ENCODE results near the gene GRM4.

GRM4 gene

GRCh38 chr6:34177181-34177591 lies 31.3 kb upstream of the GRM4 start:
- Histone ChIP-seq H3K27ac (ENCODE audit: low read depth, low read length) (no peak overlapping the region), H3K9ac (ENCODE audit: low read length in 5 of 5) (no peak overlapping the region), H3K4me3 (ENCODE audit: low read depth in 1 of 5, low read length in 5 of 5) (no peak overlapping the region), H3K9me3 (ENCODE audit: control insufficient read depth in 5 of 5, low read length in 5 of 5) (no peaks in the 10 kb centered on the region), H3K4me1 (ENCODE audit: control insufficient read depth in 5 of 5, insufficient read depth in 5 of 5, low read length in 5 of 5) (no peaks in the 10 kb centered on the region), H3K36me3 (ENCODE audit: control insufficient read depth in 5 of 5, insufficient read depth in 5 of 5, low read length in 5 of 5) (no peaks in the 10 kb centered on the region), H3K27me3 (ENCODE audit: control insufficient read depth in 5 of 5, insufficient read depth in 4 of 5, low read length in 5 of 5) (peaks cover 0 to 11% (median 4%) of the 10 kb centered on the region in 5 donors)

GRCh38 chr6:34176261-34177031 lies 30.6 kb upstream of the GRM4 start:
- H3K27ac ChIP-seq (ENCODE audit: low read depth, low read length): no peak overlapping the region
- H3K9me3 ChIP-seq (ENCODE audit: control insufficient read depth in 5 of 5, low read length in 5 of 5): no peaks in the 10 kb centered on the region

GRCh38 chr6:34174846-34175399 lies 29.0 kb upstream of the GRM4 start:
- no peak overlapping the region for H3K27ac ChIP-seq (ENCODE audit: low read depth, low read length)
- H3K4me1 ChIP-seq (ENCODE audit: control insufficient read depth in 5 of 5, insufficient read depth in 5 of 5, low read length in 5 of 5): no peaks in the 10 kb centered on the region
- no peak overlapping the region for H3K9ac ChIP-seq (ENCODE audit: low read length in 5 of 5)
- H3K4me3 ChIP-seq (ENCODE audit: low read depth in 1 of 5, low read length in 5 of 5): no peak overlapping the region
- H3K27me3 ChIP-seq (ENCODE audit: control insufficient read depth in 5 of 5, insufficient read depth in 4 of 5, low read length in 5 of 5): peaks cover 0 to 11% (median 4%) of the 10 kb centered on the region in 5 donors
- no peaks in the 10 kb centered on the region for H3K9me3 ChIP-seq (ENCODE audit: control insufficient read depth in 5 of 5, low read length in 5 of 5)
- no peaks in the 10 kb centered on the region for H3K36me3 ChIP-seq (ENCODE audit: control insufficient read depth in 5 of 5, insufficient read depth in 5 of 5, low read length in 5 of 5)

More at GRCh38 chr6:34176261-34177031, 30.6 kb upstream of the GRM4 start:
- Histone ChIP-seq H3K4me1 (ENCODE audit: control insufficient read depth in 5 of 5, insufficient read depth in 5 of 5, low read length in 5 of 5) (no peaks in the 10 kb centered on the region), H3K27me3 (ENCODE audit: control insufficient read depth in 5 of 5, insufficient read depth in 4 of 5, low read length in 5 of 5) (peaks cover 0 to 11% (median 4%) of the 10 kb centered on the region in 5 donors), H3K9ac (ENCODE audit: low read length in 5 of 5) (peak overlapping the region in 1 of 5 donors; percentile 19), H3K4me3 (ENCODE audit: low read depth in 1 of 5, low read length in 5 of 5) (no peak overlapping the region), H3K36me3 (ENCODE audit: control insufficient read depth in 5 of 5, insufficient read depth in 5 of 5, low read length in 5 of 5) (no peaks in the 10 kb centered on the region)

- Histone ChIP-seq H3K4me1 (ENCODE audit: control insufficient read depth in 5 of 5, insufficient read depth in 5 of 5, low read length in 5 of 5) (no peaks in the 10 kb centered on the region), H3K36me3 (ENCODE audit: control insufficient read depth in 5 of 5, insufficient read depth in 5 of 5, low read length in 5 of 5) (no peaks in the 10 kb centered on the region), H3K4me3 (ENCODE audit: low read depth in 1 of 5, low read length in 5 of 5) (no peak overlapping the region), H3K27me3 (ENCODE audit: control insufficient read depth in 5 of 5, insufficient read depth in 4 of 5, low read length in 5 of 5) (peaks cover 0 to 8% (median 0%) of the 10 kb centered on the region in 5 donors), H3K9me3 (ENCODE audit: control insufficient read depth in 5 of 5, low read length in 5 of 5) (no peaks in the 10 kb centered on the region), H3K27ac (ENCODE audit: low read depth, low read length) (no peak overlapping the region), H3K9ac (ENCODE audit: low read length in 5 of 5) (no peak overlapping the region)
Observed at GRCh38 chr6:34172961-34173775, 27.3 kb upstream of the GRM4 start.

- Histone ChIP-seq H3K4me3 (ENCODE audit: low read depth in 1 of 5, low read length in 5 of 5) (no peak overlapping the region), H3K9me3 (ENCODE audit: control insufficient read depth in 5 of 5, low read length in 5 of 5) (no peaks in the 10 kb centered on the region), H3K9ac (ENCODE audit: low read length in 5 of 5) (no peak overlapping the region), H3K27ac (ENCODE audit: low read depth, low read length) (no peak overlapping the region), H3K36me3 (ENCODE audit: control insufficient read depth in 5 of 5, insufficient read depth in 5 of 5, low read length in 5 of 5) (no peaks in the 10 kb centered on the region), H3K4me1 (ENCODE audit: control insufficient read depth in 5 of 5, insufficient read depth in 5 of 5, low read length in 5 of 5) (no peaks in the 10 kb centered on the region), H3K27me3 (ENCODE audit: control insufficient read depth in 5 of 5, insufficient read depth in 4 of 5, low read length in 5 of 5) (no peaks in the 10 kb centered on the region)
Observed at GRCh38 chr6:34170346-34170745, 24.5 kb upstream of the GRM4 start.

- Histone ChIP-seq H3K4me1 (ENCODE audit: control insufficient read depth in 5 of 5, insufficient read depth in 5 of 5, low read length in 5 of 5) (no peaks in the 10 kb centered on the region), H3K27ac (ENCODE audit: low read depth, low read length) (no peak overlapping the region), H3K9ac (ENCODE audit: low read length in 5 of 5) (no peak overlapping the region), H3K4me3 (ENCODE audit: low read depth in 1 of 5, low read length in 5 of 5) (no peak overlapping the region), H3K27me3 (ENCODE audit: control insufficient read depth in 5 of 5, insufficient read depth in 4 of 5, low read length in 5 of 5) (no peaks in the 10 kb centered on the region), H3K9me3 (ENCODE audit: control insufficient read depth in 5 of 5, low read length in 5 of 5) (no peaks in the 10 kb centered on the region), H3K36me3 (ENCODE audit: control insufficient read depth in 5 of 5, insufficient read depth in 5 of 5, low read length in 5 of 5) (no peaks in the 10 kb centered on the region)
Observed at GRCh38 chr6:34169897-34170296, 24.0 kb upstream of the GRM4 start.

- H3K4me3 ChIP-seq (ENCODE audit: low read depth in 1 of 5, low read length in 5 of 5): no peak overlapping the region
- no peak overlapping the region for H3K27ac ChIP-seq (ENCODE audit: low read depth, low read length)
- H3K9ac ChIP-seq (ENCODE audit: low read length in 5 of 5): no peak overlapping the region
- H3K27me3 ChIP-seq (ENCODE audit: control insufficient read depth in 5 of 5, insufficient read depth in 4 of 5, low read length in 5 of 5): no peaks in the 10 kb centered on the region
- peaks cover 3 to 23% (median 14%) of the 10 kb centered on the region in 5 donors for H3K9me3 ChIP-seq (ENCODE audit: control insufficient read depth in 5 of 5, low read length in 5 of 5)
- H3K4me1 ChIP-seq (ENCODE audit: control insufficient read depth in 5 of 5, insufficient read depth in 5 of 5, low read length in 5 of 5): no peaks in the 10 kb centered on the region
- H3K36me3 ChIP-seq (ENCODE audit: control insufficient read depth in 5 of 5, insufficient read depth in 5 of 5, low read length in 5 of 5): no peaks in the 10 kb centered on the region
Observed at GRCh38 chr6:34161857-34162515, 16.1 kb upstream of the GRM4 start.

- H3K4me3 ChIP-seq (ENCODE audit: low read depth in 1 of 5, low read length in 5 of 5): no peak overlapping the region
Observed at GRCh38 chr6:34159844-34160243, 14.0 kb upstream of the GRM4 start.

GRCh38 chr6:34158876-34159275 lies 13.0 kb upstream of the GRM4 start:
- Histone ChIP-seq H3K27me3 (ENCODE audit: control insufficient read depth in 5 of 5, insufficient read depth in 4 of 5, low read length in 5 of 5) (peaks cover 6 to 16% (median 13%) of the 10 kb centered on the region in 5 donors), H3K4me1 (ENCODE audit: control insufficient read depth in 5 of 5, insufficient read depth in 5 of 5, low read length in 5 of 5) (peaks cover 0 to 8% (median 6%) of the 10 kb centered on the region in 5 donors), H3K36me3 (ENCODE audit: control insufficient read depth in 5 of 5, insufficient read depth in 5 of 5, low read length in 5 of 5) (no peaks in the 10 kb centered on the region), H3K4me3 (ENCODE audit: low read depth in 1 of 5, low read length in 5 of 5) (no peak overlapping the region), H3K27ac (ENCODE audit: low read depth, low read length) (no peak overlapping the region), H3K9ac (ENCODE audit: low read length in 5 of 5) (no peak overlapping the region), H3K9me3 (ENCODE audit: control insufficient read depth in 5 of 5, low read length in 5 of 5) (peaks cover 3 to 23% (median 14%) of the 10 kb centered on the region in 5 donors)

More at GRCh38 chr6:34159844-34160243, 14.0 kb upstream of the GRM4 start:
- Histone ChIP-seq H3K9ac (ENCODE audit: low read length in 5 of 5) (no peak overlapping the region), H3K4me1 (ENCODE audit: control insufficient read depth in 5 of 5, insufficient read depth in 5 of 5, low read length in 5 of 5) (peaks cover 0 to 2% (median 1%) of the 10 kb centered on the region in 5 donors), H3K27me3 (ENCODE audit: control insufficient read depth in 5 of 5, insufficient read depth in 4 of 5, low read length in 5 of 5) (peaks cover 0 to 9% (median 6%) of the 10 kb centered on the region in 5 donors), H3K9me3 (ENCODE audit: control insufficient read depth in 5 of 5, low read length in 5 of 5) (peaks cover 3 to 23% (median 14%) of the 10 kb centered on the region in 5 donors), H3K27ac (ENCODE audit: low read depth, low read length) (no peak overlapping the region), H3K36me3 (ENCODE audit: control insufficient read depth in 5 of 5, insufficient read depth in 5 of 5, low read length in 5 of 5) (no peaks in the 10 kb centered on the region)
